CD4-positive, alpha-beta T cell treated with Interleukin-21 for 1 hour (primary cell): Measurements from ENCODE around the gene DHDH.
"Not testable (repeated sequence)": the region's sequence is repeated elsewhere in the genome, so short reads cannot be mapped to it uniquely, and the experiment has no call there.

Experiments used
- DNase-seq: peaks from one replicate; pipeline ENCODE4 v3.0.0-alpha.2; 2020

Gene DHDH

GRCh38 chr19:48918071-48918470 lies 15.4 kb upstream of the DHDH start:
- no peak for DNase-seq

DNA sequence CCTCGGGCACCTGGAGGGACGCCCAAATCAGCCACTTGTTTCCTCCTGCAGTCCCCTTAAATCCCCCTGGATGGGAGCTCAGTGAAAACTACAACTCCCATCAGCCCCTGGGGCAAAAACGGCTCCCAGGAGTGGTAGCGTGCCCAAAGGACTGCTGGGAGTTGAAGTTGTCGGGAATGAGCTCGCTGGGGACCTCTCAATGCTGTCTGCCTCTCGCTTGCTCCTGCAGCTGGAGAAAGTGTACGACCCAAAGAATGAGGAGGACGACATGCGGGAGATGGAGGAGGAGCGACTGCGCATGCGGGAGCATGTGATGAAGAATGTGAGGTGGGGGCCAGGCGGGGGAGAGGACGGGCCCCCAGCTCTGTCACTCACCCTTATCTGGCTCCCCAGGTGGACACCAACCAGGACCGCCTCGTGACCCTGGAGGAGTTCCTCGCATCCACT lies 14.7 kb upstream of the DHDH start:
- peak; percentile 34 for DNase-seq

GRCh38 chr19:48919271-48919670 lies 14.2 kb upstream of the DHDH start:
- not testable (repeated sequence) for DNase-seq

DNA sequence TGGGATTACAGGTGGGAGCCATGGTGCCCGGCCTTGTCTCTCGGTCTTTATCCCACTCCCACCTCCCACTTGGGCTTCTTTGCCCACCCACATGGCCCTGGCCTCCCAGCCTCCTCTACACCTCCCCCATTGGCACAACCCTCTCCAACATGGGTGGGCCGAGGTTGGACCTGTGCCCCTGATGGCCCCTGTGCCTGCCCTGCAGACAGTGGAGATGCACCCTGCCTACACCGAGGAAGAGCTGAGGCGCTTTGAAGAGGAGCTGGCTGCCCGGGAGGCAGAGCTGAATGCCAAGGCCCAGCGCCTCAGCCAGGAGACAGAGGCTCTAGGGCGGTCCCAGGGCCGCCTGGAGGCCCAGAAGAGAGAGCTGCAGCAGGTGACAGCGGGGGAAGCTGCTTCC lies 12.6 kb upstream of the DHDH start:
- no peak for DNase-seq

- DNase-seq: no peak
Observed at GRCh38 chr19:48921721-48922500, 11.6 kb upstream of the DHDH start.

GRCh38 chr19:48922548-48923490 lies 10.7 kb upstream of the DHDH start:
- no peak for DNase-seq

- no peak for DNase-seq
Observed at GRCh38 chr19:48925240-48925843, 8.2 kb upstream of the DHDH start.

DNA sequence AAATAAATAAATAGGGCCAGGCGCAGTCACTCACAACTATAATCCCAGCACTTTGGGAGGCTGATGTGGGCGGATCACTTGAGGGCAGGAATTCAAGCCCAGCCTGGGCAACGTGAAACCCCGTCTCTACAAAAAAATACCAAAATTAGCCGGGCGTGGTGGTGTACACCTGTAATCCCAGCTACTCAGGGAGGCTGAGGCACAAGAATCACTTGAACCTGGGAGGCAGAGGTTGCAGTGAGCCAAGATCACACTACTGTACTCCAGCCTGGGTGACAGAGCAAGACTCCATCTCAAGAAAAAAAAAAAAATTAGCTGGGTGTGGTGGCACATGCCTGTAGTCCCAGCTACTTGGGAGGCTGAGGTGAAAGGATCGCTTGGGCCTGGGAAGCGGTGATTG lies 7.6 kb upstream of the DHDH start:
- DNase-seq: not testable (repeated sequence)

DNA sequence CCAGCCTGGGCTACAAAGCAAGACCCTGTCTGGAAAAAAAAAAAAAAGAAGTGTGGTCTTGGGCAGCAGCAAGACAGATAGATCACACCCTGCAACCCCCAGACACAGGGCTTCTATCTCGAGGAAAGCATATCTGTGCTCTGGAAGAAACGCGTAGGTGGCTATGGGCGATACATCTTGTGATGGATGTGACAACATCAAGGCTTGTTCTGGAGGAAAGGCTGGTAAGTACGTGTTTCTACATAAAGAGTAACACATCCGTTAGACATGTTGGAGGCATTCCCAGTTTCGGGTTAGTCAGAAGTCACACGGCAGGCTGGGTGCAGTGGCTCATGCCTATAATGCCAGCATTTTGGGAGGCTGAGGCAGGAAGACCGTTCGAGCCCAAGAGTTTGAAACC lies 6.6 kb upstream of the DHDH start:
- no peak for DNase-seq

DNA sequence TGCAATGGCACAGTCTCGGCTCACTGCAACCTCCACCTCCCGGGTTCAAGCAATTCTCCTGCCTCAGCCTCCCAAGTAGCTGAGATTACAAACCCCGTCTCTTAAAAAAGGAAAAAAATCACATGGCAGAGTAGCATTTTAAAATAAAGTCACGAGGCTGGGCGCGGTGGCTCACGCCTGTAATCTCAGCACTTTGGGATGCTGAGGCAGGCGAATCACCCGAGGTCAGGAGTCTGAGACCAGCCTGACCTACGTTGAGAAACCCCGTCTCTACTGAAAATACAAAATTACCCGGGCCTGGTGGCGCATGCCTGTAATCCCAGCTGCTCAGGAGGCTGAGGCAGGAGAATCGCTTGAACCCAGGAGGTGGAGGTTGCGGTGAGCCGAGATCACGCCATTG lies 5.8 kb upstream of the DHDH start:
- DNase-seq: not testable (repeated sequence)

DNA sequence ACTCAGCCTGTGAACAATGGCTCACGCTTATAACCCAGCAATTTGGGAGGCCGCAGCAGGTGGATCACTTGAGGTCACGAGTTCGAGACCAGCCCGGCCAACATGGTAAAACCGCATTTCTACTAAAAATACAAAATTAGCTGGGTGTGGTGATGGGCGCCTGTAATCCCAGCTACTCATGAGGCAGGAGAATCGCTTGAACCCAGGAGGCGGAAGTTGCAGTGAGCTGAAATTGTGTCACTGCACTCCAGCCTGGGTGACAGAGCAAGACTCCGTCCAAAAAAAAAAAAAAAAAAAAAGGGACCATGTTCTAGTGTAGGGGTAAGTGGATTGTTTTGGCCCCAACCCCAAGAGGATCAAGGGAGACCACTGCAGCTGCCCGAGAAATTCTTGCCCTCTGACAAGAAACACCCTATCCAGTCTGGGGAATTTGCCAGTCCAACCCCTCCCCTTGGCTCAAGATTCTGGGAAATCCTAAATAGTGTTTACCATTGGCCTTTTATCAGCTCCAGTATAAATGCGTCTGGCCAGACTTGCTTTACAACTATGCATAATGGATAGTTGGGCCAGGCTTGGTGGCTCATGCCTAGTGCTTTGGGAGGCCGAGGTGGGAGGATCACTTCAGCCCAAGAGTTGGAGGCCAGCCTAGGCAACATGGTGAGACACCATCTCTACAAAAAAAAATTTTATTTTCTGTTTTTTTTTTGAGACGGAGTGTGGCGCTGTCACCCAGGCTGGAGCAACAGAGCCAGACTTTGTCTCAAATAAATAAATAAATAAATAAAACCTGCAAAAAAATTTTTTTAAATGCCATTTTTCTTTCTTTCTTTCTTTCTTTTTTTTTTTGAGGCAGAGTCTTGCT lies 5.1 kb upstream of the DHDH start:
- no peak for DNase-seq

DNA sequence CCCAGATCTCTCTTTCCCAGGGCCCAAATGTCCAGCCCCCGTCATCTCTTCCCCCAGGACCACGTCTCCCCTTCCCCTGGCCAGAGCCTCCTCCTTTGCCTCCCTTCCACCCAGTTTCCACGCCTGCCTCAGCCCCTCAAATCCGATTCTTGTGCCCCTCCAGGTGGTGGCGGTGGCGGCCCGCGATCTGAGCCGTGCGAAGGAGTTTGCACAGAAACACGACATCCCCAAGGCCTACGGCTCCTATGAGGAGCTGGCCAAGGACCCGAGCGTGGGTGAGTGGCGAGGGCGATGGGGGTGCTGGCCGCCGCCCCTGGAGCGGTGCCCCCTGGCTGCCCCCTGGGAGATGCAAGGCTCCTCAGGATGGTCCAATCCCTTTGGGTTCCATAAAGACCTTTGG lies 1.3 kb downstream of the DHDH start:
- DNase-seq: no peak

GRCh38 chr19:48935864-48936263 lies 2.4 kb downstream of the DHDH start:
- DNase-seq: no peak

GRCh38 chr19:48938256-48938655 lies 4.8 kb downstream of the DHDH start:
- no peak for DNase-seq

DNA sequence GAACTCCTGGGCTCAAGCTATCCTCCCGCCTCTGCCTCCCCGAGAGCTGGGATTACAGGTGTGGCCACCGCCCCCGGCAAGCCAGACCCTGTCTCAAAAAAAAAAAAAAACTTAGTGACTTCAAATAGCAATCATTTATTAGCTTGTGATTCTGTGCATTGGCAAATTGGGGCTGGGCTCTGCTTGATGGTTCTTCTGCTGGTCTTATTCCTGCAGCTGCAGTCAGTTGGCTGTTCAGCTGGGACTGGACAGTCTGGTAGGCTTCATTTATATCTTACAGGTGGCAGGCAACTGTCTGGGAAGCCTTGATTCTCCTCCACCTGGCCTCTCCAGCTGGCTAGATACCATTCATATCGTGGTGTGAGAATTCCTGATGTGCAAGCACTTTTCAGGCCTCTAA lies 7.4 kb downstream of the DHDH start:
- no peak for DNase-seq

DNA sequence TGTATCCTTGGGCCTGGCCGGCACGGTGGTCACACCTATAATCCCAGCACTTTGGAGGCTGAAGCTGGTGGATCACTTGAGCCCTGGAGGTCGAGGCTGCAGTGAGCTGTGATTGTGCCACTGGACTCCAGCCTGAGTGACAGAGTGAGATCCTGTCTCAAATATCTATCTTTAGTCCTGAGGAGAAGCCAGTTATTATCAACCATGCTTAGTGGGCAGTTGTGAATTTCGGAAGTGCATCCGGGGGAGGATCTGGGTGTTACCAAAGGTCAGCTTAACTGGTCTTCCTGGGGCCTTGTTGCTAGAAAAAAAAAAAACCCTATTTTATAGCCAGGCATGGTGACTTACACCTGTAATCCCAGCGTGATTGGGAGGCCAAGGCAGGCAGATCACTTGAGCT lies 9.6 kb downstream of the DHDH start:
- no peak for DNase-seq

DNA sequence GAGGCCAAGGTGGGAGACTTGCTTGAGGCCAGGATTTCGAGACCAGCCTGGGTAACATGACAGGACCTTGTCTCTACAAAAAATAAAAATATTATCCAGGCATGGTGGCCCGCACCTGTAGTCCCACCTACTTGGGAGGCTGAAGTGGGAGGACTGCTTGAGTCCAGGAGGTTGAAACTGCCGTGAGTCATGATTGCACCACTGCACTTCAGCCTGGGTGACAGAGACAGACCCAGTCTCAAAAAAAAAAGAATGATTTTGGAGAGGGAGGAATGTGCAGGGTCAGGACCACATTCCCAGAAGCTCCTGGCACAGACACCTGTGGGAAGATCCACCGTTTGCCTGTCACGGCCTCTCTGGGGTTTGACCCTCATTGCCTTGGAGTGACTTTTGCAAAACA lies 11.9 kb downstream of the DHDH start:
- no peak for DNase-seq

DNA sequence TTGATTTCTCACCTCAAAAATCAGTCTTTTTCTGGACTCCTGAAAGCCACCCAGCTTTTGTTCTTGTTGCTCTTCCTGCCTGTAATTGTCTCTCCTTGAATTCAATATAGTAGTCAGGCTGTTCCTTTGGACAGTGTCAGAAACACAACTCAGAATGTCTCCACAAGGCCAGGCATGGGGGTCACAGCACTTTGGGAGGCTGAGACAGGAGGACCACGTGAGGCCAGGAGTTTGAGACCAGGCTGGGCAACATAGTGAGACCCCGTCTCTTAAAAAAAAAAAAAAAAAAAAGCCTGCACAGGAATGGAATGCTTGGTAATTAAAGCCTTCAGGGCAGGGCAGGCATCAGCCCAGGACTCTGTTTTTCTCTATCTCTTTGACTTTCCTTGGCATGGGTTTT lies 12.3 kb downstream of the DHDH start:
- no peak for DNase-seq

- DNase-seq: no peak
Observed at GRCh38 chr19:48946463-48947257, 13.2 kb downstream of the DHDH start.

- no peak for DNase-seq
Observed at GRCh38 chr19:48947258-48947542, 13.7 kb downstream of the DHDH start.

GRCh38 chr19:48950159-48950558 lies 16.7 kb downstream of the DHDH start:
- DNase-seq: no peak
